HepG2 (cell line): ENCODE results near the gene SURF1. TPM values are rescaled to one million over a fixed set of nuclear protein-coding genes. Genes with fewer than 3 reads are reported as not detected.

Source experiments
- ARNT ChIP-seq: fragments of 450-650 bp; IDR thresholded peaks from 2 replicates; pipeline ENCODE4 v1.6.1; 2017
- CSRNP2 ChIP-seq: sonication (generic); formaldehyde crosslinking; conservative IDR thresholded peaks from 2 replicates; pipeline ENCODE4 v1.8.0; 2022; ENCODE audit warnings: low read depth, missing genetic modification reagents
- FOXC1 ChIP-seq: sonication (generic); formaldehyde crosslinking; IDR thresholded peaks from 2 replicates; pipeline ENCODE4 v1.8.0; 2022; ENCODE audit warnings: mild to moderate bottlenecking, missing genetic modification reagents, borderline replicate concordance
- HDAC2 ChIP-seq: sonication (generic); formaldehyde crosslinking; IDR thresholded peaks from 2 replicates; pipeline ENCODE4 v1.4.0; 2020; ENCODE audit warnings: missing genetic modification reagents
- KIAA2018 ChIP-seq: sonication (generic); formaldehyde crosslinking; IDR thresholded peaks from 2 replicates; pipeline ENCODE4 v1.5.0; 2020; ENCODE audit warnings: mild to moderate bottlenecking, missing genetic modification reagents, borderline replicate concordance
- PHB2 ChIP-seq: fragments of 450-650 bp; IDR thresholded peaks from 2 replicates; pipeline ENCODE4 v1.6.1; 2018; ENCODE audit not compliant: partially characterized antibody
- REST ChIP-seq, 2 experiments: IDR thresholded peaks; 2 replicates each; pipeline ENCODE4 v1.6.1; 2011 to 2012; ENCODE audit warnings: low read length in 2 of 2, borderline replicate concordance in 1 of 2, low read depth in 1 of 2, mild to moderate bottlenecking in 1 of 2, moderate library complexity in 1 of 2
- TEAD3 ChIP-seq: optimal IDR thresholded peaks from 2 replicates; pipeline ENCODE3; 2016; ENCODE audit warnings: borderline replicate concordance
- THAP11 ChIP-seq: IDR thresholded peaks from 2 replicates; pipeline ENCODE4 v1.6.1; 2016; ENCODE audit warnings: missing biosample characterization, missing genetic modification reagents
- ZNF10 ChIP-seq: sonication (generic); formaldehyde crosslinking; IDR thresholded peaks from 2 replicates; pipeline ENCODE4 v1.4.0; 2020; ENCODE audit warnings: mild to moderate bottlenecking, low read depth, missing genetic modification reagents, borderline replicate concordance
- ZNF224 ChIP-seq: sonication (generic); formaldehyde crosslinking; IDR thresholded peaks from 2 replicates; pipeline ENCODE4 v1.5.0; 2020; ENCODE audit warnings: mild to moderate bottlenecking, missing genetic modification reagents
- ZNF614 ChIP-seq: IDR thresholded peaks from 2 replicates; pipeline ENCODE4 v1.6.1; 2018; ENCODE audit warnings: missing biosample characterization, missing genetic modification reagents, inconsistent platforms, borderline replicate concordance
- ZNF772 ChIP-seq: sonication (generic); formaldehyde crosslinking; IDR thresholded peaks from 2 replicates; pipeline ENCODE4 v1.5.0; 2020; ENCODE audit warnings: mild to moderate bottlenecking, missing genetic modification reagents
- polyA plus RNA-seq, 8 experiments: library from polyadenylated mRNA; depleted of rRNA in 3 of 8; stranded (reverse) in 7 of 8; unstranded in 1 of 8; fragments of >200 nt; fragmentation: Illumina TruSeq in 4 of 8; extraction: Trizol in 4 of 8; gene quantifications; 2 replicates each; pipeline versions ENCODE4 v1.2.1 to v1.2.3, GENCODE V29; 2011 to 2016; ENCODE audit warnings: low read depth in 4 of 8, missing spikeins in 1 of 8, mixed read lengths in 1 of 8; ENCODE audit not compliant: insufficient read depth in 1 of 8
- total RNA-seq, 5 experiments: library from RNA; depleted of rRNA; stranded (reverse); fragments of >200 nt; fragmentation: Illumina TruSeq; extraction: Trizol; gene quantifications; 2 replicates each; pipeline ENCODE4 v1.2.3, GENCODE V29; 2016; ENCODE audit warnings: low read depth in 1 of 5
- TF ChIP-seq, protein P1 (sequence below): sonication (generic); formaldehyde crosslinking; IDR thresholded peaks from 2 replicates; pipeline ENCODE4 v1.4.0; 2020; ENCODE audit warnings: missing genetic modification reagents

Gene SURF1
- total and polyA plus RNA-seq, 2 of the 13 experiments (the other 11 are each of a cell fraction or from before 2014, with no cell fraction given): 17.8 to 40.7 TPM

- no peak for TF ChIP-seq KIAA2018
- no peak for TF ChIP-seq PHB2
- TF ChIP-seq ZNF10 (CRISPR knock-in tag): no peak
- no peak for TF ChIP-seq FOXC1
- peak; percentile 60; the same call in 1 of the 2 replicates for TF ChIP-seq ZNF614 (CRISPR knock-in tag)
- TF ChIP-seq ARNT: no peak
- TF ChIP-seq TEAD3 (CRISPR knock-in tag): peak; percentile 9
- TF ChIP-seq, protein P1, sequence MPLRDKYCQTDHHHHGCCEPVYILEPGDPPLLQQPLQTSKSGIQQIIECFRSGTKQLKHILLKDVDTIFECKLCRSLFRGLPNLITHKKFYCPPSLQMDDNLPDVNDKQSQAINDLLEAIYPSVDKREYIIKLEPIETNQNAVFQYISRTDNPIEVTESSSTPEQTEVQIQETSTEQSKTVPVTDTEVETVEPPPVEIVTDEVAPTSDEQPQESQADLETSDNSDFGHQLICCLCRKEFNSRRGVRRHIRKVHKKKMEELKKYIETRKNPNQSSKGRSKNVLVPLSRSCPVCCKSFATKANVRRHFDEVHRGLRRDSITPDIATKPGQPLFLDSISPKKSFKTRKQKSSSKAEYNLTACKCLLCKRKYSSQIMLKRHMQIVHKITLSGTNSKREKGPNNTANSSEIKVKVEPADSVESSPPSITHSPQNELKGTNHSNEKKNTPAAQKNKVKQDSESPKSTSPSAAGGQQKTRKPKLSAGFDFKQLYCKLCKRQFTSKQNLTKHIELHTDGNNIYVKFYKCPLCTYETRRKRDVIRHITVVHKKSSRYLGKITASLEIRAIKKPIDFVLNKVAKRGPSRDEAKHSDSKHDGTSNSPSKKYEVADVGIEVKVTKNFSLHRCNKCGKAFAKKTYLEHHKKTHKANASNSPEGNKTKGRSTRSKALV (CRISPR knock-in tag): peak; percentile 66; the same call in 1 of the 2 replicates
- no peak for TF ChIP-seq ZNF224 (CRISPR knock-in tag)
- no peak for TF ChIP-seq ZNF772 (CRISPR knock-in tag)
- TF ChIP-seq REST (IDR thresholded peaks at IDR 0.05; ENCODE audit: borderline replicate concordance in 1 of 2, low read depth in 1 of 2, low read length in 2 of 2): no peak
- no peak for TF ChIP-seq HDAC2 (CRISPR knock-in tag)
- no peak for TF ChIP-seq THAP11
- no peak for TF ChIP-seq CSRNP2 (CRISPR knock-in tag)
Observed at GRCh38 chr9:133377721-133378216, 21.5 kb upstream of the SURF1 start (continued).
